ENCODE results near the gene PLEKHM2.

PLEKHM2 gene

GRCh38 chr1:15727021-15727420 is 42.9 kb downstream of the PLEKHM2 start:
- no peak for DNase-seq

- no peak for DNase-seq
Observed at GRCh38 chr1:15727424-15727823, 43.3 kb downstream of the PLEKHM2 start.

GRCh38 chr1:15727866-15728534 is 43.9 kb downstream of the PLEKHM2 start:
- DNase-seq, result no peak

- no peak for DNase-seq
Observed at GRCh38 chr1:15728937-15729657, 45.0 kb downstream of the PLEKHM2 start.

GRCh38 chr1:15730423-15730822 is 46.3 kb downstream of the PLEKHM2 start:
- DNase-seq, result no peak

GRCh38 chr1:15730936-15731335 is 46.8 kb downstream of the PLEKHM2 start:
- DNase-seq, result no peak

GRCh38 chr1:15731735-15732685 is 47.9 kb downstream of the PLEKHM2 start:
- no peak for DNase-seq

GRCh38 chr1:15732686-15733081 is 48.6 kb downstream of the PLEKHM2 start:
- DNase-seq, result no peak

- DNase-seq, result no peak
Observed at GRCh38 chr1:15733218-15733725, 49.2 kb downstream of the PLEKHM2 start.

GRCh38 chr1:15733726-15734226 is 49.7 kb downstream of the PLEKHM2 start:
- no peak for DNase-seq

GRCh38 chr1:15734296-15734695 is 50.2 kb downstream of the PLEKHM2 start:
- no peak for DNase-seq

- no peak for DNase-seq
Observed at GRCh38 chr1:15734901-15735300, 50.8 kb downstream of the PLEKHM2 start.

- no peak for DNase-seq
Observed at GRCh38 chr1:15735304-15736037, 51.4 kb downstream of the PLEKHM2 start.

- no peak for DNase-seq
Observed at GRCh38 chr1:15736038-15736891, 52.1 kb downstream of the PLEKHM2 start, which contains the start of gene SLC25A34. SLC25A34 (plus strand) TSS chr1:15736258; CDS start chr1:15736486, 228 bp downstream.

GRCh38 chr1:15736892-15737261 is 52.8 kb downstream of the PLEKHM2 start:
- DNase-seq, result no peak

GRCh38 chr1:15737324-15738319 is 53.5 kb downstream of the PLEKHM2 start:
- no peak for DNase-seq

- no peak for DNase-seq
Observed at GRCh38 chr1:15738416-15739113, 54.4 kb downstream of the PLEKHM2 start.

- no peak for DNase-seq
Observed at GRCh38 chr1:15739259-15739658, 55.1 kb downstream of the PLEKHM2 start.

GRCh38 chr1:15739745-15740144 is 55.6 kb downstream of the PLEKHM2 start:
- DNase-seq, result no peak

All from T-helper 2 cell (primary cell).